H1 (cell line): ENCODE data around the gene SUSD5. TPM values are rescaled to one million over a fixed set of nuclear protein-coding genes. Genes with fewer than 3 reads are reported as not detected.

ENCODE experiments used
- CTCF ChIA-PET: fragments of 300-600 bp; sonication (Branson Sonifier 250); formaldehyde crosslinking; loops from one replicate; lab custom pipeline; 2021; ENCODE audit not compliant: partially characterized antibody; lab: Charles Lee
- POLR2A ChIA-PET: fragments of 300-600 bp; sonication (Branson Sonifier 250); formaldehyde crosslinking; loops from one replicate; lab custom pipeline; 2021; ENCODE audit warnings: inconsistent platforms; ENCODE audit not compliant: partially characterized antibody; lab: Charles Lee
- DNase-seq, 2 experiments: peaks; one replicate each; pipeline versions ENCODE4 v3.0.0 to v3.0.0-alpha.2; 2010 to 2022; ENCODE audit warnings: low spot score in 2 of 2, low read depth in 1 of 2, mixed read lengths in 1 of 2
- FAIRE-seq: peaks from 2 replicates; lab custom pipeline; 2011; peaks lifted over from hg19 to GRCh38; lab: Jason Lieb, UNC
- H2AFZ ChIP-seq: 2 replicates; pipeline ENCODE4 v1.8.1; 2012; ENCODE audit warnings: low read length, inconsistent platforms
- H2AK5ac ChIP-seq: 2 replicates; pipeline ENCODE4 v1.6.1; 2013; ENCODE audit warnings: low read depth, low read length
- H2BK120ac ChIP-seq: replicated peaks from 2 replicates; pipeline ENCODE3; 2013; ENCODE audit warnings: low read depth, low read length, inconsistent platforms
- H2BK12ac ChIP-seq: 2 replicates; pipeline ENCODE4 v1.6.1; 2013; ENCODE audit warnings: low read depth, low read length
- H2BK15ac ChIP-seq: 2 replicates; pipeline ENCODE4 v1.6.1; 2013; ENCODE audit warnings: low read length
- H2BK20ac ChIP-seq: 2 replicates; pipeline ENCODE4 v1.6.1; 2013; ENCODE audit warnings: low read length
- H2BK5ac ChIP-seq: 2 replicates; pipeline ENCODE4 v1.6.1; 2013; ENCODE audit warnings: low read depth, low read length
- H3K14ac ChIP-seq: 2 replicates; pipeline ENCODE4 v1.6.1; 2013; ENCODE audit warnings: inconsistent platforms; ENCODE audit not compliant: insufficient read length
- H3K18ac ChIP-seq: 2 replicates; pipeline ENCODE4 v1.6.1; 2013; ENCODE audit warnings: low read length; ENCODE audit errors: extremely low read depth
- H3K23ac ChIP-seq: 2 replicates; pipeline ENCODE4 v1.6.1; 2013; ENCODE audit warnings: inconsistent platforms; ENCODE audit not compliant: insufficient read length
- H3K23me2 ChIP-seq: 2 replicates; pipeline ENCODE4 v1.6.1; 2013; ENCODE audit warnings: low read depth, low read length
- H3K27ac ChIP-seq: 2 replicates; pipeline ENCODE4 v1.6.1; 2011; ENCODE audit warnings: low read depth, low read length, inconsistent platforms
- H3K27me3 ChIP-seq, 4 experiments: replicated peaks in 1 of 4; 1 replicate in 1 of 4; 2 replicates in 3 of 4; pipeline versions ENCODE4 v1.6.1 to v1.8.1; 2011 to 2013; ENCODE audit warnings: low read length in 3 of 4, mild to moderate bottlenecking in 3 of 4, inconsistent platforms in 2 of 4, mixed read lengths in 2 of 4, moderate library complexity in 1 of 4; ENCODE audit not compliant: control insufficient read depth in 3 of 4, insufficient read depth in 3 of 4; ENCODE audit errors: extremely low read depth in 1 of 4
- H3K36me3 ChIP-seq, 4 experiments: 2 replicates each; pipeline versions ENCODE4 v1.6.1 to v1.8.1; 2011 to 2013; ENCODE audit warnings: mild to moderate bottlenecking in 4 of 4, low read length in 3 of 4, moderate library complexity in 2 of 4, control low read depth in 1 of 4, inconsistent platforms in 1 of 4; ENCODE audit not compliant: insufficient read depth in 4 of 4, control insufficient read depth in 2 of 4
- H3K4ac ChIP-seq: replicated peaks from 2 replicates; pipeline ENCODE3; 2013; ENCODE audit warnings: low read length, low read depth, mixed read lengths, inconsistent platforms; ENCODE audit not compliant: insufficient read length
- H3K4me1 ChIP-seq, 4 experiments: replicated peaks in 1 of 4; 1 replicate in 1 of 4; 2 replicates in 3 of 4; pipeline versions ENCODE4 v1.6.1 to v1.8.1; 2011 to 2013; ENCODE audit warnings: low read length in 3 of 4, inconsistent platforms in 2 of 4, mixed read lengths in 1 of 4; ENCODE audit not compliant: insufficient read depth in 4 of 4, control insufficient read depth in 3 of 4
- H3K4me2 ChIP-seq, 2 experiments: 2 replicates each; pipeline versions ENCODE4 v1.6.1 to v1.8.1; 2011 to 2013; ENCODE audit warnings: low read depth in 2 of 2, low read length in 2 of 2, control low read depth in 1 of 2, inconsistent platforms in 1 of 2, mild to moderate bottlenecking in 1 of 2; ENCODE audit not compliant: insufficient read depth in 1 of 2
- H3K4me3 ChIP-seq, 4 experiments: fragments of 200-600, 300-600 bp in 1 of 4; sonication (generic), shearing (Covaris generic), sonication (Bioruptor Twin) in 1 of 4; 2 replicates each; pipeline versions ENCODE4 v1.5.1 to v1.8.1; 2011 to 2016; ENCODE audit warnings: low read length in 4 of 4, low read depth in 3 of 4, control low read depth in 2 of 4, inconsistent platforms in 2 of 4, mild to moderate bottlenecking in 2 of 4, mixed read lengths in 1 of 4, moderate library complexity in 1 of 4; ENCODE audit not compliant: insufficient read depth in 2 of 4; ENCODE audit errors: extremely low read depth in 1 of 4
- H3K56ac ChIP-seq: replicated peaks from 2 replicates; pipeline ENCODE3; 2013; ENCODE audit warnings: low read depth, mild to moderate bottlenecking, mixed read lengths, low read length, inconsistent platforms; ENCODE audit not compliant: insufficient read length
- H3K79me1 ChIP-seq: 2 replicates; pipeline ENCODE4 v1.6.1; 2013; ENCODE audit warnings: low read depth, low read length, control low read depth
- H3K79me2 ChIP-seq, 2 experiments: 2 replicates each; pipeline versions ENCODE4 v1.6.1 to v1.8.1; 2012 to 2013; ENCODE audit warnings: low read length in 2 of 2, mild to moderate bottlenecking in 2 of 2, inconsistent platforms in 1 of 2; ENCODE audit not compliant: insufficient read depth in 2 of 2, control insufficient read depth in 1 of 2
- H3K9ac ChIP-seq, 4 experiments: replicated peaks in 1 of 4; 1 replicate in 1 of 4; 2 replicates in 3 of 4; pipeline versions ENCODE4 v1.6.1 to v1.8.1; 2011 to 2013; ENCODE audit warnings: low read depth in 3 of 4, low read length in 3 of 4, control low read depth in 2 of 4, mild to moderate bottlenecking in 2 of 4, moderate library complexity in 2 of 4, inconsistent platforms in 1 of 4; ENCODE audit errors: extremely low read depth in 1 of 4
- H3K9me3 ChIP-seq, 2 experiments: 2 replicates each; pipeline versions ENCODE4 v1.6.1 to v1.8.1; 2012 to 2013; ENCODE audit warnings: mild to moderate bottlenecking in 2 of 2, moderate library complexity in 2 of 2, control low read depth in 1 of 2, inconsistent platforms in 1 of 2, low read depth in 1 of 2, low read length in 1 of 2, mixed read lengths in 1 of 2; ENCODE audit not compliant: insufficient read depth in 2 of 2
- H4K20me1 ChIP-seq, 2 experiments: replicated peaks in 1 of 2; 2 replicates each; pipeline versions ENCODE3 to v1.8.1; 2011 to 2013; ENCODE audit warnings: inconsistent platforms in 2 of 2, low read length in 2 of 2, mild to moderate bottlenecking in 1 of 2; ENCODE audit not compliant: insufficient read depth in 2 of 2, control insufficient read depth in 1 of 2
- H4K5ac ChIP-seq: 2 replicates; pipeline ENCODE4 v1.6.1; 2013; ENCODE audit warnings: low read length, low read depth, mixed read lengths, inconsistent platforms; ENCODE audit not compliant: insufficient read length
- H4K8ac ChIP-seq: 2 replicates; pipeline ENCODE4 v1.8.0; 2013; ENCODE audit warnings: mild to moderate bottlenecking, moderate library complexity, low read length, inconsistent platforms; ENCODE audit not compliant: insufficient read depth; ENCODE audit errors: extremely low read depth
- H4K91ac ChIP-seq: replicated peaks from 2 replicates; pipeline ENCODE3; 2013; ENCODE audit warnings: low read length, mixed read lengths, inconsistent platforms; ENCODE audit not compliant: insufficient read length
- BACH1 ChIP-seq: IDR thresholded peaks from 2 replicates; pipeline ENCODE4 v1.6.1; 2012; ENCODE audit warnings: low read length, improper control_type of control experiment
- BCL11A ChIP-seq, 2 experiments: IDR thresholded peaks; one replicate each; pipeline ENCODE4 v1.6.1; 2011; ENCODE audit warnings: low read depth in 2 of 2, low read length in 2 of 2, mild to moderate bottlenecking in 2 of 2
- CBX8 ChIP-seq: fragments of 300-800, 300-1000 bp; sonication (generic); IDR thresholded peaks from 2 replicates; pipeline ENCODE4 v1.7.1; 2016; ENCODE audit warnings: low read depth, low read length, borderline replicate concordance
- CEBPB ChIP-seq: IDR thresholded peaks from 2 replicates; pipeline ENCODE4 v1.6.1; 2012; ENCODE audit warnings: low read depth, low read length
- FOSL1 ChIP-seq: IDR thresholded peaks from 2 replicates; pipeline ENCODE4 v1.6.1; 2011; ENCODE audit warnings: mild to moderate bottlenecking, low read depth, low read length, moderate library complexity; ENCODE audit not compliant: insufficient read depth
- GABPA ChIP-seq: IDR thresholded peaks from 2 replicates; pipeline ENCODE4 v1.6.1; 2011; ENCODE audit warnings: mild to moderate bottlenecking, low read length, moderate library complexity, borderline replicate concordance; ENCODE audit not compliant: insufficient read depth
- HDAC2 ChIP-seq, 2 experiments: fragments of 300-600 bp in 1 of 2; sonication (generic) in 1 of 2; IDR thresholded peaks; 2 replicates each; pipeline ENCODE4 v1.6.1; 2011 to 2012; ENCODE audit warnings: low read depth in 2 of 2, low read length in 2 of 2, mild to moderate bottlenecking in 2 of 2, moderate library complexity in 2 of 2, borderline replicate concordance in 1 of 2, inconsistent platforms in 1 of 2
- JUN ChIP-seq: IDR thresholded peaks from 2 replicates; pipeline ENCODE4 v1.6.1; 2011; ENCODE audit warnings: low read depth, mild to moderate bottlenecking, improper control_type of control experiment, low read length
- KDM5A ChIP-seq: fragments of 200-600 bp; IDR thresholded peaks from 2 replicates; pipeline ENCODE4 v1.7.1; 2012; ENCODE audit warnings: mild to moderate bottlenecking, low read length, inconsistent platforms, mixed read lengths
- NANOG ChIP-seq: IDR thresholded peaks from 2 replicates; pipeline ENCODE4 v1.6.1; 2011; ENCODE audit warnings: low read length, low read depth, mild to moderate bottlenecking, inconsistent platforms; ENCODE audit not compliant: insufficient read depth, poor library complexity, severe bottlenecking
- SAP30 ChIP-seq: fragments of 300-600 bp; sonication (generic); IDR thresholded peaks from 2 replicates; pipeline ENCODE4 v1.7.1; 2012; ENCODE audit warnings: low read length, moderate library complexity, mild to moderate bottlenecking, inconsistent platforms; ENCODE audit not compliant: insufficient read depth, insufficient replicate concordance
- YY1 ChIP-seq: IDR thresholded peaks from 2 replicates; pipeline ENCODE4 v1.6.1; 2011; ENCODE audit warnings: low read depth, mild to moderate bottlenecking, low read length
- WGBS, 2 experiments: shearing (Covaris generic) in 1 of 2; methylation state at CpG; one replicate each; pipeline versions ENCODE4 v1.1.6 to v1.1.7; 2013 to 2015; ENCODE audit warnings: low lambda C conversion rate in 2 of 2, mixed read lengths in 2 of 2, inconsistent platforms in 1 of 2, low coverage in 1 of 2, missing lambda C conversion rate in 1 of 2; ENCODE audit not compliant: insufficient replicate concordance in 2 of 2, insufficient coverage in 1 of 2, insufficient read length in 1 of 2; ENCODE audit errors: extremely low coverage in 1 of 2, missing lambda C conversion rate in 1 of 2; 5-methylcytosine and 5-hydroxymethylcytosine counted together
- polyA plus RNA-seq, 7 experiments: library from polyadenylated mRNA; depleted of rRNA in 3 of 7; stranded (reverse) in 5 of 7; unstranded in 2 of 7; fragments of >200 nt in 5 of 7; fragments of 200-250 nt in 2 of 7; gene quantifications; 1 replicate in 5 of 7; 2 replicates in 1 of 7; 4 replicates in 1 of 7; pipeline versions ENCODE4 v1.2.1 to v1.2.3, GENCODE V29; 2011 to 2013; ENCODE audit warnings: missing spikeins in 2 of 7, mixed read lengths in 2 of 7
- total RNA-seq: library from RNA; stranded (reverse); fragmentation: NEBNext Ultra II Directional; extraction: Animal tissue kit (Norgen Biotek cat#: 25700); gene quantifications from 2 replicates; pipeline ENCODE4 v1.2.1, GENCODE V29; 2021

Gene SUSD5
- total and polyA plus RNA-seq, 2 of the 8 experiments (the other 6 are each of a cell fraction or from before 2014, with no cell fraction given), result 0.92 to 3.3 TPM

DNA sequence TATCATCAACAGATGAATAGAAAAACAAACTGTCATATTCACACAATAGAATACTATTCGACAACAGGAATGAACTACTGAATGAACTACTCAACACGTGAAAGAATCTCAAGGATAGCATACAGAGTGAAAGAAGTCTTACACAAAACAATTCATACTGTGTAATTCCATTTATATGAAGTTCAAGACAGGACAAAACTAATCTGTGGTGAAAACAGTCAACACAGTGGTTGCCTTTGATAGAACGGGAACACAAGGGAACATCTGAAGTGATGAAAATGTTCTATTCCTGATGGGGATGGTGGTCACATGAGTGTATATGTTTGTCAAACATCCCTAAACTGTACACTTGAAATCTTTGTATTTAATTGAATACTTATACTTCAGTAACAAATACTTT is 2.6 kb upstream of the SUSD5 start:
- Histone ChIP-seq H4K8ac (no peak overlapping the region), H3K4me3 (no peak overlapping the region), H3K56ac (no peak overlapping the region), H3K23me2 (peaks cover 7% of the 10 kb centered on the region; the same call in 1 of the 2 replicates), H3K9ac (no peak overlapping the region), H3K4ac (no peak overlapping the region), H2AFZ (no peak overlapping the region), H3K79me1 (no peaks in the 10 kb centered on the region), H3K27ac (no peak overlapping the region), H3K4me1 (peaks cover 0 to 5% (median 1%) of the 10 kb centered on the region in 4 experiments; a peak in 3 of 7 replicates), H2BK12ac (no peak overlapping the region), H2BK15ac (no peak overlapping the region), H4K91ac (no peak overlapping the region), H2BK20ac (no peak overlapping the region), H3K14ac (no peak overlapping the region), H3K4me2 (no peak overlapping the region), H2AK5ac (no peak overlapping the region), H4K20me1 (no peaks in the 10 kb centered on the region), H4K5ac (no peak overlapping the region), H3K79me2 (no peaks in the 10 kb centered on the region), H2BK5ac (no peak overlapping the region), H2BK120ac (no peak overlapping the region), H3K18ac (no peak overlapping the region), H3K27me3 (peaks cover 13 to 44% (median 27%) of the 10 kb centered on the region in 4 experiments), H3K23ac (no peak overlapping the region), H3K36me3 (no peaks in the 10 kb centered on the region), H3K9me3 (no peaks in the 10 kb centered on the region)
- ChIA-PET POLR2A (interaction anchor here (0.7 kb wide), 1 partner anchor 9 kb away, joined by 3 read pairs; no protein-coding TSS in a partner anchor), CTCF (interaction anchor here (1.3 kb wide), 1 partner anchor 89 kb away, joined by 5 read pairs; no protein-coding TSS in a partner anchor)
- 77% methylated on average over 3 of the region's 3 CpGs; no CpG with 5 or more reads in 1 of the 2 experiments for WGBS, 2 experiments
- DNase-seq (no peak), FAIRE-seq (no peak)
- TF ChIP-seq CBX8, result no peak
- no peak for TF ChIP-seq SAP30
- no peak for TF ChIP-seq GABPA
- no peak for TF ChIP-seq FOSL1
- no peak for TF ChIP-seq HDAC2 (IDR thresholded peaks at IDR 0.05; ENCODE audit: borderline replicate concordance in 1 of 2, low read depth in 2 of 2, low read length in 2 of 2)
- TF ChIP-seq KDM5A, result no peak
- TF ChIP-seq NANOG, result no peak
- TF ChIP-seq BACH1, result no peak
- no peak for TF ChIP-seq BCL11A (IDR thresholded peaks at IDR 0.05; ENCODE audit: low read depth in 2 of 2, low read length in 2 of 2)
- no peak for TF ChIP-seq JUN
- TF ChIP-seq CEBPB, result no peak
- no peak for TF ChIP-seq YY1
